Stimulated activated CD8-positive, alpha-beta memory T cell treated with anti-CD3 and anti-CD28 coated beads, Interleukin-7, amount 100 ng/mL, for 48 hours (primary cell): ENCODE results near the gene JAML.

Source experiments
- DNase-seq, 2 donors: peaks; one replicate each; pipeline ENCODE4 v3.0.0-alpha.2; 2020; ENCODE audit warnings: low read depth in 1 of 2; ENCODE audit errors: extremely low read depth in 1 of 2

The JAML gene

GRCh38 chr11:118169300-118170140, 55.3 kb downstream of the JAML start:
- no peak for DNase-seq

GRCh38 chr11:118168751-118169150, 56.1 kb downstream of the JAML start:
- DNase-seq, result no peak

- DNase-seq, result no peak
Observed at GRCh38 chr11:118168316-118168715, 56.5 kb downstream of the JAML start.

- DNase-seq, result no peak
Observed at GRCh38 chr11:118167906-118168305, 56.9 kb downstream of the JAML start.

GRCh38 chr11:118167253-118167652, 57.6 kb downstream of the JAML start:
- DNase-seq, result no peak

GRCh38 chr11:118166641-118167040, 58.2 kb downstream of the JAML start:
- DNase-seq, result no peak

- no peak for DNase-seq
Observed at GRCh38 chr11:118164885-118165284, 59.9 kb downstream of the JAML start.

- no peak for DNase-seq
Observed at GRCh38 chr11:118163494-118163893, 61.3 kb downstream of the JAML start.

- DNase-seq, result no peak
Observed at GRCh38 chr11:118162846-118163245, 62.0 kb downstream of the JAML start.

GRCh38 chr11:118161786-118162185, 63.0 kb downstream of the JAML start:
- no peak for DNase-seq

GRCh38 chr11:118157186-118157895, 67.5 kb downstream of the JAML start:
- DNase-seq, result no peak

- DNase-seq, result peak in 1 of 2 donors; percentile 24
Observed at GRCh38 chr11:118156531-118157185, 68.2 kb downstream of the JAML start.

GRCh38 chr11:118155776-118156530, 68.9 kb downstream of the JAML start:
- DNase-seq, result no peak

GRCh38 chr11:118154641-118155040, 70.2 kb downstream of the JAML start:
- no peak for DNase-seq

GRCh38 chr11:118153976-118154375, 70.8 kb downstream of the JAML start:
- DNase-seq, result no peak

- DNase-seq, result no peak
Observed at GRCh38 chr11:118153516-118153915, 71.3 kb downstream of the JAML start.

GRCh38 chr11:118152552-118153471, 72.0 kb downstream of the JAML start, which contains the start of gene SCN4B:
TSS of gene SCN4B (minus strand) at chr11:118152823. CDS start at chr11:118152673, 150 bp downstream.
- no peak for DNase-seq

GRCh38 chr11:118152020-118152551, 72.7 kb downstream of the JAML start:
- DNase-seq, result no peak

- no peak for DNase-seq
Observed at GRCh38 chr11:118151431-118151830, 73.4 kb downstream of the JAML start.
